Placental epithelial cell (primary cell): ENCODE results near the gene USP40. TPM values are rescaled to one million over a fixed set of nuclear protein-coding genes. Genes with fewer than 3 reads are reported as not detected.

Experiments used
- total RNA-seq: library from RNA; depleted of rRNA; stranded (reverse); fragments of >200 nt; gene quantifications from 2 replicates; pipeline ENCODE4 v1.2.3, GENCODE V29; 2012

USP40 gene
- total RNA-seq = 44.0 and 47.7 TPM in 2 replicates

DNA sequence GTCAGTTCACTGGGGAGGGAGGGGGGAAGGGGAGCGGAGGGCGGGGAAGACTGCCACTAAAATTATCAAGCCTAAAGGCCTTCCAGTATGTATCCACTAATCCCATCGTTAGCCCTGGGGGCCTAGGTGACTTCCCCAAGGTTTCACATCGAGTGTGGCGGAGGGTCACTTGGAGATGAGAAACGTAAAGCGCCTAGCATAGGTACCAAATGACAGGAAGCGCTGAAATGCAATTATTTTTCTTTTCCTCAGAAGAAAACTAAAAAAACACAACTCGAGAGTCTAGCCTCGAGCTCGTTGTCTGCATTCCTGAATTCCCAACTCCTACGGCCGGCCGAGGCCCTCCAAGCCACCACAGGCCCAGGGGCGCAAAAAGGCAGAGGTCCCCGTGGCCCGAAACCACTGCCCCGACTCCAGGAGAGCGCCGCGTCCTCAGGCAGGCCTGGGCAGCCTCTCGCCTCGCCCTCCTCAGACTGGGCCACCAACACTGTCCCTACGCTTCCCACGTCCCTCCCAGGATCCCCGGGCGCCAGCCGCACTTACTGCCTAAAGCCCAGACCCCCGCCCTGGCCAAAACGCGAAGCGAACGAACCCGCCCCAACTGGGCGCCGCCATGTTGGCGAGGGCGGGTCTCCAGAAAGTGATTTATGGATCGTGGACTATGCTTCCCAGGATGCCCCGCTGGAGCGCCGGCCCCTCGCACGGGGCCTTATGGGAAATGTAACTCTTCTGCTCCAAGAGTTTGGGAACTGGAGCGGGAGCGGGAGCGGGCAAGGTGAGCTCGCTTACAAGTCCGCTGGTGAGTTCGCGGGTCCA lies at the start of gene USP40:
USP40 (minus strand) TSS at position 642 of the 816 bp plus-strand sequence. CDS start 1,228 bp downstream, outside the sequence.

Other genes with a start within 250 kb of the USP40 start
- gene DGKD, start 212.3 kb downstream of the USP40 start, total RNA-seq = 9.0 and 15.9 TPM in 2 replicates
- gene UGT1A8, start 50.9 kb upstream of the USP40 start, total RNA-seq = not detected in 2 replicates
- not detected in 2 replicates for gene UGT1A10, start 69.7 kb upstream of the USP40 start, total RNA-seq
- gene UGT1A9, start 105.1 kb upstream of the USP40 start, total RNA-seq = not detected in 2 replicates
- gene UGT1A7, start 115.1 kb upstream of the USP40 start, total RNA-seq = 0.33 and 0.39 TPM in 2 replicates
- gene UGT1A6, start 126.1 kb upstream of the USP40 start, total RNA-seq = 0.79 and 6.9 TPM in 2 replicates
- 0.22 TPM in 1 of 2 replicates, not detected in the other for gene UGT1A5, start 146.1 kb upstream of the USP40 start, total RNA-seq
- 0.33 and 0.39 TPM in 2 replicates for gene UGT1A4, start 152.0 kb upstream of the USP40 start, total RNA-seq
- gene UGT1A3, start 162.3 kb upstream of the USP40 start, total RNA-seq = 0.43 TPM in 1 of 2 replicates, not detected in the other
- gene UGT1A1, start 193.5 kb upstream of the USP40 start, total RNA-seq = 0.22 TPM in 1 of 2 replicates, not detected in the other
- gene MROH2A, start 211.5 kb upstream of the USP40 start, total RNA-seq = not detected in 2 replicates